OCI-LY7 (cell line): ENCODE data around the gene EIF2S1.

Experiments used
- EZH2phosphoT487 ChIP-seq: fragments of 200-600 bp; sonication (generic); IDR thresholded peaks from 2 replicates; pipeline ENCODE4 v1.6.1; 2018; ENCODE audit warnings: low read depth, borderline replicate concordance, mild to moderate bottlenecking, mixed run types, antibody characterized with exemption, low read length, moderate library complexity, mixed read lengths
- TF ChIP-seq, protein P1 (sequence below): fragments of 200-600 bp; sonication (generic); conservative IDR thresholded peaks from 2 replicates; pipeline ENCODE4 v1.5.1; 2014; ENCODE audit warnings: mild to moderate bottlenecking, antibody characterized with exemption, low read length, moderate library complexity, mixed read lengths

GRCh38 chr14:67371247-67372148, 11.4 kb downstream of the EIF2S1 start:
- TF ChIP-seq EZH2phosphoT487, result no peak
- TF ChIP-seq, protein P1, sequence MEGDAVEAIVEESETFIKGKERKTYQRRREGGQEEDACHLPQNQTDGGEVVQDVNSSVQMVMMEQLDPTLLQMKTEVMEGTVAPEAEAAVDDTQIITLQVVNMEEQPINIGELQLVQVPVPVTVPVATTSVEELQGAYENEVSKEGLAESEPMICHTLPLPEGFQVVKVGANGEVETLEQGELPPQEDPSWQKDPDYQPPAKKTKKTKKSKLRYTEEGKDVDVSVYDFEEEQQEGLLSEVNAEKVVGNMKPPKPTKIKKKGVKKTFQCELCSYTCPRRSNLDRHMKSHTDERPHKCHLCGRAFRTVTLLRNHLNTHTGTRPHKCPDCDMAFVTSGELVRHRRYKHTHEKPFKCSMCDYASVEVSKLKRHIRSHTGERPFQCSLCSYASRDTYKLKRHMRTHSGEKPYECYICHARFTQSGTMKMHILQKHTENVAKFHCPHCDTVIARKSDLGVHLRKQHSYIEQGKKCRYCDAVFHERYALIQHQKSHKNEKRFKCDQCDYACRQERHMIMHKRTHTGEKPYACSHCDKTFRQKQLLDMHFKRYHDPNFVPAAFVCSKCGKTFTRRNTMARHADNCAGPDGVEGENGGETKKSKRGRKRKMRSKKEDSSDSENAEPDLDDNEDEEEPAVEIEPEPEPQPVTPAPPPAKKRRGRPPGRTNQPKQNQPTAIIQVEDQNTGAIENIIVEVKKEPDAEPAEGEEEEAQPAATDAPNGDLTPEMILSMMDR, result no peak
